NCI-H1930 (cell line): ENCODE results near the gene MSMP.

Source experiments
- DNase-seq, 2 experiments: peaks; one replicate each; lab custom pipeline; 2025; lab: John Stamatoyannopoulos, UW

The MSMP gene

GRCh38 chr9:35754264-35754663 is at the start of gene MSMP:
TSS of gene MSMP (minus strand) at chr9:35754276. CDS start at chr9:35754129, 147 bp downstream.
- DNase-seq: no peak

- DNase-seq: no peak
Measured at GRCh38 chr9:35801328-35802128, 47.5 kb upstream of the MSMP start.

GRCh38 chr9:35800530-35800929 is 46.5 kb upstream of the MSMP start:
- no peak for DNase-seq

GRCh38 chr9:35798658-35799374 is 44.7 kb upstream of the MSMP start:
- DNase-seq: no peak

- DNase-seq: no peak
Measured at GRCh38 chr9:35797311-35798109, 43.4 kb upstream of the MSMP start.

- no peak for DNase-seq
Measured at GRCh38 chr9:35795695-35796094, 41.6 kb upstream of the MSMP start.

- DNase-seq: no peak
Measured at GRCh38 chr9:35793461-35793860, 39.4 kb upstream of the MSMP start.

GRCh38 chr9:35792826-35793225 is 38.8 kb upstream of the MSMP start:
- DNase-seq: no peak

- no peak for DNase-seq
Measured at GRCh38 chr9:35792024-35792813, 38.1 kb upstream of the MSMP start.

GRCh38 chr9:35791297-35791921 is 37.3 kb upstream of the MSMP start, which contains the start of gene NPR2:
TSS of gene NPR2 (plus strand) at chr9:35791591. CDS start at chr9:35792409, 818 bp downstream.
- DNase-seq: no peak

- DNase-seq: peak; percentile 66 to 72
Measured at GRCh38 chr9:35790385-35791296, 36.6 kb upstream of the MSMP start.

GRCh38 chr9:35790025-35790384 is 35.9 kb upstream of the MSMP start:
- no peak for DNase-seq

GRCh38 chr9:35789541-35789940 is 35.5 kb upstream of the MSMP start:
- DNase-seq: no peak

GRCh38 chr9:35783418-35783817 is 29.3 kb upstream of the MSMP start:
- no peak for DNase-seq

- no peak for DNase-seq
Measured at GRCh38 chr9:35781066-35781465, 27.0 kb upstream of the MSMP start.

- no peak for DNase-seq
Measured at GRCh38 chr9:35778496-35778895, 24.4 kb upstream of the MSMP start.

GRCh38 chr9:35776018-35776417 is 21.9 kb upstream of the MSMP start:
- peak; percentile 27 to 46 for DNase-seq

- DNase-seq: peak in 1 of 2 experiments; percentile 31
Measured at GRCh38 chr9:35774907-35775635, 21.0 kb upstream of the MSMP start.

- peak in 1 of 2 experiments; percentile 24 for DNase-seq
Measured at GRCh38 chr9:35771943-35772342, 17.9 kb upstream of the MSMP start.
